HG02981 (cell line): ENCODE measurements around the gene PRIM1.
A peak's percentile ranks its signal among the peaks of the same experiment; 100 is the strongest.
"Not testable (repeated sequence)": the region's sequence is repeated elsewhere in the genome, so short reads cannot be mapped to it uniquely, and the experiment has no call there.

Experiments used
- ATAC-seq: cut with Tn5 transposase; IDR thresholded peaks from one replicate; pipeline ENCODE4 v1.9.1; 2021; ENCODE audit warnings: mild to moderate bottlenecking, moderate library complexity; ENCODE audit not compliant: unreplicated experiment

PRIM1 gene

GRCh38 chr12:56751712-56752598 is at the start of gene PRIM1:
Gene PRIM1, minus strand, starts transcription at chr12:56752323. Its CDS starts 25 bp downstream, at chr12:56752298.
- peak; percentile 70 for ATAC-seq

GRCh38 chr12:56800221-56800620 is 48.1 kb upstream of the PRIM1 start:
- ATAC-seq, result no peak

- not testable (repeated sequence) for ATAC-seq
Measured at GRCh38 chr12:56799345-56799744, 47.2 kb upstream of the PRIM1 start.

- not testable (repeated sequence) for ATAC-seq
Measured at GRCh38 chr12:56795791-56796190, 43.7 kb upstream of the PRIM1 start.

- not testable (repeated sequence) for ATAC-seq
Measured at GRCh38 chr12:56795046-56795562, 43.0 kb upstream of the PRIM1 start.

- not testable (repeated sequence) for ATAC-seq
Measured at GRCh38 chr12:56793124-56793523, 41.0 kb upstream of the PRIM1 start.

GRCh38 chr12:56792678-56793077 is 40.6 kb upstream of the PRIM1 start:
- ATAC-seq, result no peak

- ATAC-seq, result not testable (repeated sequence)
Measured at GRCh38 chr12:56789429-56789828, 37.3 kb upstream of the PRIM1 start.

- ATAC-seq, result no peak
Measured at GRCh38 chr12:56787498-56787897, 35.4 kb upstream of the PRIM1 start.

GRCh38 chr12:56785874-56786273 is 33.8 kb upstream of the PRIM1 start:
- no peak for ATAC-seq

GRCh38 chr12:56785141-56785865 is 33.2 kb upstream of the PRIM1 start:
- no peak for ATAC-seq

- no peak for ATAC-seq
Measured at GRCh38 chr12:56781726-56782125, 29.6 kb upstream of the PRIM1 start.

GRCh38 chr12:56778756-56779155 is 26.6 kb upstream of the PRIM1 start:
- no peak for ATAC-seq

GRCh38 chr12:56776654-56777053 is 24.5 kb upstream of the PRIM1 start:
- no peak for ATAC-seq

- ATAC-seq, result peak; percentile 60
Measured at GRCh38 chr12:56775638-56776037, 23.5 kb upstream of the PRIM1 start.

GRCh38 chr12:56773113-56773512 is 21.0 kb upstream of the PRIM1 start:
- no peak for ATAC-seq

GRCh38 chr12:56772625-56773024 is 20.5 kb upstream of the PRIM1 start:
- no peak for ATAC-seq

- no peak for ATAC-seq
Measured at GRCh38 chr12:56769868-56770267, 17.7 kb upstream of the PRIM1 start.

- ATAC-seq, result no peak
Measured at GRCh38 chr12:56768424-56768823, 16.3 kb upstream of the PRIM1 start.

GRCh38 chr12:56766535-56766934 is 14.4 kb upstream of the PRIM1 start:
- ATAC-seq, result peak; percentile 92

- ATAC-seq, result no peak
Measured at GRCh38 chr12:56763753-56764657, 11.9 kb upstream of the PRIM1 start.
